Ishikawa (cell line): Measurements from ENCODE around the gene PPIP5K2.

Source experiments
- EP300 ChIP-seq: IDR thresholded peaks from 2 replicates; pipeline ENCODE4 v1.6.1; 2012; ENCODE audit warnings: borderline replicate concordance
- YY1 ChIP-seq: IDR thresholded peaks from 2 replicates; pipeline ENCODE4 v1.6.1; 2012; ENCODE audit warnings: low read depth

DNA sequence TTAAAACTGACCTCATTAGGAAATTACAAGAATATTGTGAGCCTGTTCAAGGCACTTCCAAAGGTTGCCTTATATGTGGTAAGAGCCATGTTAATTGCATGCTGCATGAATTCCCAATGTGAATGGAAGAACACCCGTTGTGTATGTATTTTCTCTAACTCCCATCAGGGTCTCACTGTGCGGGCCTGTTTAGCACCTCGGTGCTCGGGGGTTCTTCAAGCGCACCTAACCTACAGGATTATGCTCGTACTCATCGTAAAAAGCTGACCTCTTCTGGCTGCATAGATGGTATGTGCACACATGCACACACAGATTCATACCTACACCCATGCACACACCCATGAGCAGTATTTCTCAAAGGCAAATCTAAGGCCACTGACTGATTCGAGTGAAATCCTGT lies 66.1 kb downstream of the PPIP5K2 start:
- no peak for TF ChIP-seq YY1
- TF ChIP-seq EP300, result no peak
